ENCODE results near the gene COL15A1. TPM values are rescaled to one million over a fixed set of nuclear protein-coding genes. Genes with fewer than 3 reads are reported as not detected.

Gene COL15A1
- total and polyA plus RNA-seq, 2 of the 8 experiments (the other 6 are each of a cell fraction or from before 2014, with no cell fraction given), result 0.12 to 0.15 TPM

DNA sequence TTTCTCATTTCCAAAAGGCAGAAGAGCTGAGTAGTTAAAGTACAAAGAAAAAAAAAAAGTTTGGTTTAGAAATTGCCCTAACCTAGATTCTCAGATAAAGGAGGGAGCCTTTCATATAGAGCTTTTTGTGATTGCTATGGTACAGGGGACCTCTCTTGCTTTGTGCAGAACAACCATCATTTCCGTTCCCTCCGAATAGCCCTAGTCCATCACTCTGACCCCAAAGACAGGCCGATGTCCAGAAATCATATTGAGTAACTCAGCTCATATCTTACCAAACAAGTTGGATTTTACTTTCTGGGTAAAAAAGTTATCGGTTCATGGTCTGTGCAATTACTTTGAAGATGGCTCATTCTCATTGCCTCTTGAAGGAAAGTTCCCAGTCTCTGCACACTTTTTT, 36.7 kb upstream of the COL15A1 start (continued):
- TF ChIP-seq, protein P1, sequence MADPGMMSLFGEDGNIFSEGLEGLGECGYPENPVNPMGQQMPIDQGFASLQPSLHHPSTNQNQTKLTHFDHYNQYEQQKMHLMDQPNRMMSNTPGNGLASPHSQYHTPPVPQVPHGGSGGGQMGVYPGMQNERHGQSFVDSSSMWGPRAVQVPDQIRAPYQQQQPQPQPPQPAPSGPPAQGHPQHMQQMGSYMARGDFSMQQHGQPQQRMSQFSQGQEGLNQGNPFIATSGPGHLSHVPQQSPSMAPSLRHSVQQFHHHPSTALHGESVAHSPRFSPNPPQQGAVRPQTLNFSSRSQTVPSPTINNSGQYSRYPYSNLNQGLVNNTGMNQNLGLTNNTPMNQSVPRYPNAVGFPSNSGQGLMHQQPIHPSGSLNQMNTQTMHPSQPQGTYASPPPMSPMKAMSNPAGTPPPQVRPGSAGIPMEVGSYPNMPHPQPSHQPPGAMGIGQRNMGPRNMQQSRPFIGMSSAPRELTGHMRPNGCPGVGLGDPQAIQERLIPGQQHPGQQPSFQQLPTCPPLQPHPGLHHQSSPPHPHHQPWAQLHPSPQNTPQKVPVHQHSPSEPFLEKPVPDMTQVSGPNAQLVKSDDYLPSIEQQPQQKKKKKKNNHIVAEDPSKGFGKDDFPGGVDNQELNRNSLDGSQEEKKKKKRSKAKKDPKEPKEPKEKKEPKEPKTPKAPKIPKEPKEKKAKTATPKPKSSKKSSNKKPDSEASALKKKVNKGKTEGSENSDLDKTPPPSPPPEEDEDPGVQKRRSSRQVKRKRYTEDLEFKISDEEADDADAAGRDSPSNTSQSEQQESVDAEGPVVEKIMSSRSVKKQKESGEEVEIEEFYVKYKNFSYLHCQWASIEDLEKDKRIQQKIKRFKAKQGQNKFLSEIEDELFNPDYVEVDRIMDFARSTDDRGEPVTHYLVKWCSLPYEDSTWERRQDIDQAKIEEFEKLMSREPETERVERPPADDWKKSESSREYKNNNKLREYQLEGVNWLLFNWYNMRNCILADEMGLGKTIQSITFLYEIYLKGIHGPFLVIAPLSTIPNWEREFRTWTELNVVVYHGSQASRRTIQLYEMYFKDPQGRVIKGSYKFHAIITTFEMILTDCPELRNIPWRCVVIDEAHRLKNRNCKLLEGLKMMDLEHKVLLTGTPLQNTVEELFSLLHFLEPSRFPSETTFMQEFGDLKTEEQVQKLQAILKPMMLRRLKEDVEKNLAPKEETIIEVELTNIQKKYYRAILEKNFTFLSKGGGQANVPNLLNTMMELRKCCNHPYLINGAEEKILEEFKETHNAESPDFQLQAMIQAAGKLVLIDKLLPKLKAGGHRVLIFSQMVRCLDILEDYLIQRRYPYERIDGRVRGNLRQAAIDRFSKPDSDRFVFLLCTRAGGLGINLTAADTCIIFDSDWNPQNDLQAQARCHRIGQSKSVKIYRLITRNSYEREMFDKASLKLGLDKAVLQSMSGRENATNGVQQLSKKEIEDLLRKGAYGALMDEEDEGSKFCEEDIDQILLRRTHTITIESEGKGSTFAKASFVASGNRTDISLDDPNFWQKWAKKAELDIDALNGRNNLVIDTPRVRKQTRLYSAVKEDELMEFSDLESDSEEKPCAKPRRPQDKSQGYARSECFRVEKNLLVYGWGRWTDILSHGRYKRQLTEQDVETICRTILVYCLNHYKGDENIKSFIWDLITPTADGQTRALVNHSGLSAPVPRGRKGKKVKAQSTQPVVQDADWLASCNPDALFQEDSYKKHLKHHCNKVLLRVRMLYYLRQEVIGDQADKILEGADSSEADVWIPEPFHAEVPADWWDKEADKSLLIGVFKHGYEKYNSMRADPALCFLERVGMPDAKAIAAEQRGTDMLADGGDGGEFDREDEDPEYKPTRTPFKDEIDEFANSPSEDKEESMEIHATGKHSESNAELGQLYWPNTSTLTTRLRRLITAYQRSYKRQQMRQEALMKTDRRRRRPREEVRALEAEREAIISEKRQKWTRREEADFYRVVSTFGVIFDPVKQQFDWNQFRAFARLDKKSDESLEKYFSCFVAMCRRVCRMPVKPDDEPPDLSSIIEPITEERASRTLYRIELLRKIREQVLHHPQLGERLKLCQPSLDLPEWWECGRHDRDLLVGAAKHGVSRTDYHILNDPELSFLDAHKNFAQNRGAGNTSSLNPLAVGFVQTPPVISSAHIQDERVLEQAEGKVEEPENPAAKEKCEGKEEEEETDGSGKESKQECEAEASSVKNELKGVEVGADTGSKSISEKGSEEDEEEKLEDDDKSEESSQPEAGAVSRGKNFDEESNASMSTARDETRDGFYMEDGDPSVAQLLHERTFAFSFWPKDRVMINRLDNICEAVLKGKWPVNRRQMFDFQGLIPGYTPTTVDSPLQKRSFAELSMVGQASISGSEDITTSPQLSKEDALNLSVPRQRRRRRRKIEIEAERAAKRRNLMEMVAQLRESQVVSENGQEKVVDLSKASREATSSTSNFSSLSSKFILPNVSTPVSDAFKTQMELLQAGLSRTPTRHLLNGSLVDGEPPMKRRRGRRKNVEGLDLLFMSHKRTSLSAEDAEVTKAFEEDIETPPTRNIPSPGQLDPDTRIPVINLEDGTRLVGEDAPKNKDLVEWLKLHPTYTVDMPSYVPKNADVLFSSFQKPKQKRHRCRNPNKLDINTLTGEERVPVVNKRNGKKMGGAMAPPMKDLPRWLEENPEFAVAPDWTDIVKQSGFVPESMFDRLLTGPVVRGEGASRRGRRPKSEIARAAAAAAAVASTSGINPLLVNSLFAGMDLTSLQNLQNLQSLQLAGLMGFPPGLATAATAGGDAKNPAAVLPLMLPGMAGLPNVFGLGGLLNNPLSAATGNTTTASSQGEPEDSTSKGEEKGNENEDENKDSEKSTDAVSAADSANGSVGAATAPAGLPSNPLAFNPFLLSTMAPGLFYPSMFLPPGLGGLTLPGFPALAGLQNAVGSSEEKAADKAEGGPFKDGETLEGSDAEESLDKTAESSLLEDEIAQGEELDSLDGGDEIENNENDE (IDR thresholded peaks at IDR 0.05; ENCODE audit: insufficient replicate concordance, low read length), result no peak
- TF ChIP-seq CBX8 (IDR thresholded peaks at IDR 0.05; ENCODE audit: borderline replicate concordance, low read depth, low read length), result no peak
- TF ChIP-seq EZH2 (IDR thresholded peaks at IDR 0.05; ENCODE audit: low read depth, low read length, severe bottlenecking), result no peak
- TF ChIP-seq NANOG (IDR thresholded peaks at IDR 0.05; ENCODE audit: insufficient read depth, low read depth, low read length, poor library complexity, severe bottlenecking), result no peak
- no peak for TF ChIP-seq TEAD4 (IDR thresholded peaks at IDR 0.05; ENCODE audit: low read depth, low read length)
- TF ChIP-seq RAD21 (IDR thresholded peaks at IDR 0.05 in 1 of 2, conservative IDR thresholded peaks at IDR 0.05 in 1 of 2; ENCODE audit: low read depth in 2 of 2, low read length in 2 of 2), result no peak
- TF ChIP-seq CHD2 (IDR thresholded peaks at IDR 0.05; ENCODE audit: low read length), result no peak
- no peak for TF ChIP-seq TBP (IDR thresholded peaks at IDR 0.05; ENCODE audit: low read depth, low read length)
- no peak for TF ChIP-seq EGR1 (IDR thresholded peaks at IDR 0.05; ENCODE audit: borderline replicate concordance, low read depth, low read length)
- TF ChIP-seq SIN3A (conservative IDR thresholded peaks at IDR 0.05 in 1 of 2, IDR thresholded peaks at IDR 0.05 in 1 of 2; ENCODE audit: low read depth in 1 of 2, low read length in 2 of 2), result no peak
- no peak for TF ChIP-seq PHF8 (conservative IDR thresholded peaks at IDR 0.05; ENCODE audit: low read depth, low read length)

Measured in H1 (cell line).